Muscle layer of duodenum (tissue), 2 donors: Measurements from ENCODE around the gene ABCD1.
"Not testable (repeated sequence)": the region's sequence is repeated elsewhere in the genome, so short reads cannot be mapped to it uniquely, and the experiment has no call there.

Source experiments
- H3K27ac ChIP-seq: one replicate; pipeline ENCODE4 v1.7.0; 2013; ENCODE audit warnings: mild to moderate bottlenecking, low read length
- H3K27me3 ChIP-seq: one replicate; pipeline ENCODE4 v1.7.0; 2013; ENCODE audit warnings: low read depth, mild to moderate bottlenecking, control low read depth, low read length
- H3K36me3 ChIP-seq, 2 donors: one replicate each; pipeline ENCODE4 v1.7.0; 2013; ENCODE audit warnings: low read length in 2 of 2, control low read depth in 1 of 2, mild to moderate bottlenecking in 1 of 2; ENCODE audit not compliant: insufficient read depth in 2 of 2, control insufficient read depth in 1 of 2
- H3K4me1 ChIP-seq, 2 donors: one replicate each; pipeline ENCODE4 v1.7.0; 2013; ENCODE audit warnings: low read length in 2 of 2, mild to moderate bottlenecking in 2 of 2, control low read depth in 1 of 2, moderate library complexity in 1 of 2; ENCODE audit not compliant: insufficient read depth in 2 of 2, control insufficient read depth in 1 of 2
- H3K4me3 ChIP-seq, 2 donors: one replicate each; pipeline ENCODE4 v1.7.0; 2013; ENCODE audit warnings: low read length in 2 of 2, low read depth in 1 of 2, mild to moderate bottlenecking in 1 of 2
- H3K9me3 ChIP-seq, 2 donors: one replicate each; pipeline ENCODE4 v1.7.0; 2013; ENCODE audit warnings: low read length in 2 of 2, control low read depth in 1 of 2, mild to moderate bottlenecking in 1 of 2; ENCODE audit not compliant: control insufficient read depth in 1 of 2
- donor health status: healthy.

Gene ABCD1

GRCh38 chrX:153740631-153741222 is 16.1 kb downstream of the ABCD1 start:
- Histone ChIP-seq H3K36me3 (peaks cover 0 to 6% of the 10 kb centered on the region in 2 donors), H3K9me3 (no peaks in the 10 kb centered on the region), H3K27ac (no peak overlapping the region), H3K27me3 (no peaks in the 10 kb centered on the region), H3K4me1 (no peaks in the 10 kb centered on the region), H3K4me3 (no peak overlapping the region)

- Histone ChIP-seq H3K27ac (no peak overlapping the region), H3K27me3 (no peaks in the 10 kb centered on the region), H3K9me3 (no peaks in the 10 kb centered on the region), H3K36me3 (peaks cover 0 to 3% of the 10 kb centered on the region in 2 donors), H3K4me3 (no peak overlapping the region), H3K4me1 (no peaks in the 10 kb centered on the region)
Observed at GRCh38 chrX:153741446-153741845, 16.8 kb downstream of the ABCD1 start.

GRCh38 chrX:153742111-153742510 is 17.5 kb downstream of the ABCD1 start:
- not testable (repeated sequence) for H3K27me3 ChIP-seq, H3K4me1 ChIP-seq, H3K4me3 ChIP-seq, H3K9me3 ChIP-seq, H3K27ac ChIP-seq, H3K36me3 ChIP-seq

- H3K4me1 ChIP-seq, H3K36me3 ChIP-seq, H3K27ac ChIP-seq, H3K27me3 ChIP-seq, H3K9me3 ChIP-seq, H3K4me3 ChIP-seq: not testable (repeated sequence)
Observed at GRCh38 chrX:153742796-153743467, 18.3 kb downstream of the ABCD1 start.

GRCh38 chrX:153743468-153744209 is 19.0 kb downstream of the ABCD1 start:
- H3K27me3 ChIP-seq, H3K4me1 ChIP-seq, H3K9me3 ChIP-seq, H3K36me3 ChIP-seq, H3K27ac ChIP-seq: not testable (repeated sequence)
- peak overlapping the region in 1 of 2 donors; percentile 24 for H3K4me3 ChIP-seq

- Histone ChIP-seq H3K27ac (no peak overlapping the region), H3K4me3 (peak overlapping the region in 1 of 2 donors; percentile 24), H3K27me3 (no peaks in the 10 kb centered on the region), H3K4me1 (no peaks in the 10 kb centered on the region), H3K36me3 (no peaks in the 10 kb centered on the region), H3K9me3 (no peaks in the 10 kb centered on the region)
Observed at GRCh38 chrX:153744210-153745066, 19.8 kb downstream of the ABCD1 start.

- not testable (repeated sequence) for H3K36me3 ChIP-seq, H3K4me1 ChIP-seq, H3K27ac ChIP-seq, H3K9me3 ChIP-seq, H3K27me3 ChIP-seq, H3K4me3 ChIP-seq
Observed at GRCh38 chrX:153745067-153745433, 20.4 kb downstream of the ABCD1 start.

- no peaks in the 10 kb centered on the region for H3K9me3 ChIP-seq
- H3K4me3 ChIP-seq: no peak overlapping the region
- H3K36me3 ChIP-seq: no peaks in the 10 kb centered on the region
- no peak overlapping the region for H3K27ac ChIP-seq
- no peaks in the 10 kb centered on the region for H3K4me1 ChIP-seq
- no peaks in the 10 kb centered on the region for H3K27me3 ChIP-seq
Observed at GRCh38 chrX:153746359-153746758, 21.7 kb downstream of the ABCD1 start.

GRCh38 chrX:153746991-153747390 is 22.3 kb downstream of the ABCD1 start:
- not testable (repeated sequence) for H3K36me3 ChIP-seq, H3K4me3 ChIP-seq, H3K4me1 ChIP-seq

GRCh38 chrX:153749017-153749416 is 24.4 kb downstream of the ABCD1 start:
- H3K36me3 ChIP-seq, H3K4me1 ChIP-seq, H3K27ac ChIP-seq, H3K4me3 ChIP-seq, H3K27me3 ChIP-seq, H3K9me3 ChIP-seq: not testable (repeated sequence)

More at GRCh38 chrX:153746991-153747390, 22.3 kb downstream of the ABCD1 start:
- H3K27ac ChIP-seq, H3K9me3 ChIP-seq, H3K27me3 ChIP-seq: not testable (repeated sequence)

GRCh38 chrX:153750127-153750774 is 25.6 kb downstream of the ABCD1 start:
- Histone ChIP-seq H3K4me1 (no peaks in the 10 kb centered on the region), H3K27ac (no peak overlapping the region), H3K9me3 (no peaks in the 10 kb centered on the region), H3K36me3 (no peaks in the 10 kb centered on the region), H3K4me3 (no peak overlapping the region), H3K27me3 (no peaks in the 10 kb centered on the region)
